Stomach (tissue), 9 donors: ENCODE measurements around the gene UBE2U. TPM values are rescaled to one million over a fixed set of nuclear protein-coding genes. Genes with fewer than 3 reads are reported as not detected.
"Not testable (repeated sequence)": the region's sequence is repeated elsewhere in the genome, so short reads cannot be mapped to it uniquely, and the experiment has no call there.

ENCODE experiments used
- DNase-seq, 2 donors: peaks; one replicate each; pipeline versions ENCODE4 v3.0.0 to v3.0.0-alpha.2; 2013 to 2019
- H3K27ac ChIP-seq, 5 donors: fragments of 200-600 bp in 4 of 5; sonication (generic) in 4 of 5; one replicate each; pipeline ENCODE4 v1.5.1; 2013 to 2019; ENCODE audit warnings: mild to moderate bottlenecking in 1 of 5, moderate library complexity in 1 of 5
- H3K27me3 ChIP-seq, 3 donors: fragments of 200-600 bp; sonication (generic); one replicate each; pipeline ENCODE4 v1.5.1; 2017 to 2019; ENCODE audit warnings: mixed run types in 1 of 3
- H3K36me3 ChIP-seq, 4 donors: fragments of 200-600 bp; sonication (generic); 1 replicate in 3 of 4; 2 replicates in 1 of 4; pipeline ENCODE4 v1.5.1; 2016 to 2019
- H3K4me1 ChIP-seq, 4 donors: fragments of 200-600 bp; sonication (generic); one replicate each; pipeline ENCODE4 v1.5.1; 2016 to 2019
- H3K4me3 ChIP-seq, 4 donors: fragments of 200-600 bp; sonication (generic) in 3 of 4; one replicate each; pipeline ENCODE4 v1.5.1; 2016 to 2019; ENCODE audit warnings: mild to moderate bottlenecking in 1 of 4
- H3K9me3 ChIP-seq, 4 donors: fragments of 200-600 bp; sonication (generic); one replicate each; pipeline ENCODE4 v1.5.1; 2016 to 2019
- CTCF ChIP-seq, 7 experiments: fragments of 450-650 bp in 4 of 7; fragments of 200-600 bp in 3 of 7; sonication (generic) in 3 of 7; IDR thresholded peaks; one replicate each; pipeline ENCODE4 v1.5.1; 2016 to 2019; ENCODE audit warnings: antibody characterized with exemption in 7 of 7, control low read depth in 2 of 7, mild to moderate bottlenecking in 1 of 7
- EP300 ChIP-seq: sonication (generic); formaldehyde crosslinking; IDR thresholded peaks from one replicate; pipeline ENCODE4 v1.6.1; 2017; ENCODE audit warnings: antibody characterized with exemption
- POLR2A ChIP-seq, 4 donors: fragments of 450-650 bp; IDR thresholded peaks; one replicate each; pipeline ENCODE4 v1.6.1; 2016; ENCODE audit warnings: antibody characterized with exemption in 4 of 4, control low read depth in 2 of 4, mild to moderate bottlenecking in 1 of 4, moderate library complexity in 1 of 4
- POLR2AphosphoS5 ChIP-seq, 3 donors: sonication (generic); formaldehyde crosslinking; IDR thresholded peaks; one replicate each; pipeline ENCODE4 v1.6.1; 2016; ENCODE audit warnings: antibody characterized with exemption in 3 of 3
- WGBS, 5 donors: extraction: QIAGEN DNeasy Blood & Tissue Kit in 3 of 5; methylation state at CpG; one replicate each; pipeline versions ENCODE4 v1.1.5 to v1.1.7; 2013 to 2018; 5-methylcytosine and 5-hydroxymethylcytosine counted together
- intact Hi-C: fragments of 100-400 bp; cut with DNase I; formaldehyde crosslinking; loops from one replicate; pipeline ENCODE4 v1.15.1; 2023; ENCODE audit warnings: low total_unique reads
- polyA plus RNA-seq, 3 donors: library from polyadenylated mRNA; stranded (reverse); fragments of 200-250 nt; gene quantifications; one replicate each; pipeline ENCODE4 v1.2.3, GENCODE V29; 2013
- total RNA-seq, 5 donors: library from RNA; depleted of rRNA; stranded (reverse); fragments of >200 nt; gene quantifications; one replicate each; pipeline versions ENCODE4 v1.1.0 to v1.2.3, GENCODE V29; 2014 to 2016
- donor health status: healthy with polysubstance abuse.
- donor health status: Bipolar disorder and iron deficiency.
- donor health status: healthy.

The UBE2U gene
- total and polyA plus RNA-seq, 8 donors: 0.08 TPM; not detected in 7

- H3K9me3 ChIP-seq: peaks cover 0 to 14% (median 10%) of the 10 kb centered on the region in 4 donors
- intact Hi-C loops: no loop called here
- H3K27ac ChIP-seq: no peak overlapping the region
- H3K27me3 ChIP-seq: no peaks in the 10 kb centered on the region
- H3K4me1 ChIP-seq: no peaks in the 10 kb centered on the region
- no peaks in the 10 kb centered on the region for H3K36me3 ChIP-seq
- TF ChIP-seq CTCF (IDR thresholded peaks at IDR 0.05): no peak
- TF ChIP-seq EP300: no peak
- TF ChIP-seq POLR2AphosphoS5 (IDR thresholded peaks at IDR 0.05): no peak
- no peak for TF ChIP-seq POLR2A (IDR thresholded peaks at IDR 0.05)
- DNase-seq: no peak
- H3K4me3 ChIP-seq: no peak overlapping the region
- 73 to 78% (median 74%) methylated on average over 3 of the region's 3 CpGs for WGBS, 5 donors
These were observed 48.5 kb downstream of the UBE2U start for GRCh38 chr1:64251971-64252370.

GRCh38 chr1:64257233-64257632 is 53.8 kb downstream of the UBE2U start:
- intact Hi-C loops, DNase-seq, H3K36me3 ChIP-seq, H3K27ac ChIP-seq, H3K4me1 ChIP-seq, H3K4me3 ChIP-seq, H3K27me3 ChIP-seq: not testable (repeated sequence)
- WGBS, 5 donors: 86 to 98% (median 90%) methylated on average over 2 of the region's 2 CpGs
- peaks cover 0 to 14% (median 10%) of the 10 kb centered on the region in 4 donors for H3K9me3 ChIP-seq

GRCh38 chr1:64258444-64258843 is 55.0 kb downstream of the UBE2U start:
- H3K4me3 ChIP-seq, DNase-seq, H3K27me3 ChIP-seq, intact Hi-C loops, H3K4me1 ChIP-seq, H3K27ac ChIP-seq, H3K36me3 ChIP-seq: not testable (repeated sequence)
- H3K9me3 ChIP-seq: peaks cover 0 to 11% (median 9%) of the 10 kb centered on the region in 4 donors
- WGBS, 5 donors: 76 to 100% (median 92%) methylated on average over 2 of the region's 2 CpGs

- TF ChIP-seq POLR2A (IDR thresholded peaks at IDR 0.05) (no peak), POLR2AphosphoS5 (IDR thresholded peaks at IDR 0.05) (no peak), EP300 (no peak), CTCF (IDR thresholded peaks at IDR 0.05) (no peak)
- 80 to 93% (median 87%) methylated on average over 3 of the region's 3 CpGs for WGBS, 5 donors
- no peaks in the 10 kb centered on the region for H3K27me3 ChIP-seq
- no peaks in the 10 kb centered on the region for H3K9me3 ChIP-seq
- intact Hi-C loops: loop anchor here (10.0 kb wide), 2 partner anchors 411 to 561 kb away; no protein-coding TSS in a partner anchor
- H3K4me3 ChIP-seq: no peak overlapping the region
- no peak overlapping the region for H3K27ac ChIP-seq
- H3K36me3 ChIP-seq: no peaks in the 10 kb centered on the region
- no peak for DNase-seq
- no peaks in the 10 kb centered on the region for H3K4me1 ChIP-seq
These were observed 59.9 kb downstream of the UBE2U start for GRCh38 chr1:64263335-64263734.

GRCh38 chr1:64263856-64264255 is 60.4 kb downstream of the UBE2U start:
- no peak for DNase-seq
- no peak for TF ChIP-seq POLR2A (IDR thresholded peaks at IDR 0.05)
- no peak for TF ChIP-seq EP300
- no peak for TF ChIP-seq POLR2AphosphoS5 (IDR thresholded peaks at IDR 0.05)
- TF ChIP-seq CTCF (IDR thresholded peaks at IDR 0.05): no peak
- H3K4me1 ChIP-seq: peaks cover 0 to 1% (median under 1%) of the 10 kb centered on the region in 4 donors
- H3K4me3 ChIP-seq: no peak overlapping the region
- H3K27ac ChIP-seq: no peak overlapping the region
- intact Hi-C loops: loop anchor here (10.0 kb wide), 2 partner anchors 411 to 561 kb away; no protein-coding TSS in a partner anchor
- H3K36me3 ChIP-seq: no peaks in the 10 kb centered on the region
- 66 to 83% (median 76%) methylated on average over 2 of the region's 2 CpGs for WGBS, 5 donors
- no peaks in the 10 kb centered on the region for H3K9me3 ChIP-seq
- H3K27me3 ChIP-seq: no peaks in the 10 kb centered on the region
